Measurements from ENCODE around the gene ORAI3.

ORAI3 gene

GRCh38 chr16:30948667-30949649 lies at the start of gene ORAI3:
TSS of gene ORAI3 (plus strand) at chr16:30949068. CDS start at chr16:30949290, 222 bp downstream.
- FAIRE-seq = no peak

GRCh38 chr16:30899794-30900193 lies 49.1 kb upstream of the ORAI3 start:
- FAIRE-seq = no peak
- no peak for DNase-seq (ENCODE audit: low spot score)

More at GRCh38 chr16:30948667-30949649, at the start of gene ORAI3:
- DNase-seq (ENCODE audit: low spot score) = peak; percentile 36

- no peak for FAIRE-seq
- no peak for DNase-seq (ENCODE audit: low spot score)
These were observed 48.3 kb upstream of the ORAI3 start for GRCh38 chr16:30900588-30900987.

- no peak for DNase-seq (ENCODE audit: low spot score)
- FAIRE-seq = no peak
These were observed 47.5 kb upstream of the ORAI3 start for GRCh38 chr16:30901201-30902028.

- FAIRE-seq = no peak
These were observed 46.6 kb upstream of the ORAI3 start for GRCh38 chr16:30902029-30902972.

GRCh38 chr16:30903002-30903401 lies 45.9 kb upstream of the ORAI3 start:
- no peak for DNase-seq (ENCODE audit: low spot score)
- no peak for FAIRE-seq

More at GRCh38 chr16:30902029-30902972, 46.6 kb upstream of the ORAI3 start:
- peak; percentile 33 for DNase-seq (ENCODE audit: low spot score)

GRCh38 chr16:30903596-30903995 lies 45.3 kb upstream of the ORAI3 start:
- DNase-seq (ENCODE audit: low spot score) (no peak), FAIRE-seq (no peak)

- no peak for FAIRE-seq
- DNase-seq (ENCODE audit: low spot score) = no peak
These were observed 44.6 kb upstream of the ORAI3 start for GRCh38 chr16:30904114-30904780.

GRCh38 chr16:30907064-30907463 lies 41.8 kb upstream of the ORAI3 start:
- FAIRE-seq (no peak), DNase-seq (ENCODE audit: low spot score) (no peak)

GRCh38 chr16:30910427-30911029 lies 38.3 kb upstream of the ORAI3 start:
- no peak for FAIRE-seq
- no peak for DNase-seq (ENCODE audit: low spot score)

GRCh38 chr16:30912794-30913412 lies 36.0 kb upstream of the ORAI3 start:
- DNase-seq (ENCODE audit: low spot score) (no peak), FAIRE-seq (no peak)

- DNase-seq (ENCODE audit: low spot score) (no peak), FAIRE-seq (no peak)
These were observed 34.0 kb upstream of the ORAI3 start for GRCh38 chr16:30914830-30915229.

- DNase-seq (ENCODE audit: low spot score) = no peak
- FAIRE-seq = no peak
These were observed 30.3 kb upstream of the ORAI3 start for GRCh38 chr16:30918614-30919013.

- no peak for FAIRE-seq
- DNase-seq (ENCODE audit: low spot score) = no peak
These were observed 28.0 kb upstream of the ORAI3 start for GRCh38 chr16:30920891-30921290.

GRCh38 chr16:30921459-30921747 lies 27.5 kb upstream of the ORAI3 start:
- no peak for DNase-seq (ENCODE audit: low spot score)

GRCh38 chr16:30921748-30922419 lies 27.0 kb upstream of the ORAI3 start:
- peak; percentile 52 for DNase-seq (ENCODE audit: low spot score)
- no peak for FAIRE-seq

More at GRCh38 chr16:30921459-30921747, 27.5 kb upstream of the ORAI3 start:
- no peak for FAIRE-seq

GRCh38 chr16:30922420-30922959 lies 26.4 kb upstream of the ORAI3 start:
- DNase-seq (ENCODE audit: low spot score) (peak; percentile 98), FAIRE-seq (peak; percentile 95)

GRCh38 chr16:30922960-30923535 lies 25.8 kb upstream of the ORAI3 start:
- DNase-seq (ENCODE audit: low spot score) = peak; percentile 98
- FAIRE-seq = peak; percentile 87

Data from RCC 7860 (cell line).